Natural killer cell treated with Interleukin-12 subunit alpha and Interleukin-12 subunit beta and Interleukin-15 and Interleukin-18, amount 100 ng/mL, for 72 hours (primary cell): Measurements from ENCODE around the gene EMID1. TPM values are rescaled to one million over a fixed set of nuclear protein-coding genes. Genes with fewer than 3 reads are reported as not detected.
"Not testable (repeated sequence)": the region's sequence is repeated elsewhere in the genome, so short reads cannot be mapped to it uniquely, and the experiment has no call there.

ENCODE experiments used
- ATAC-seq, 2 donors: fragments of 150-1000 bp; cut with Tn5 transposase in 1 of 2; sonication (Bioruptor Pico), chemical (Tn5 transposase) in 1 of 2; 2 replicates each; pipeline ENCODE4 v1.10.0; 2021
- DNase-seq: peaks from one replicate; pipeline ENCODE4 v3.0.0; 2022; ENCODE audit warnings: low spot score
- H3K27ac Mint-ChIP-seq, 2 donors: 1 replicate in 1 of 2; 2 replicates in 1 of 2; pipeline ENCODE4 v1.8.0; 2022; ENCODE audit warnings: mixed read lengths in 2 of 2, mild to moderate bottlenecking in 1 of 2, moderate library complexity in 1 of 2
- H3K27me3 Mint-ChIP-seq, 2 donors: 1 replicate in 1 of 2; 2 replicates in 1 of 2; pipeline ENCODE4 v1.8.0; 2022; ENCODE audit warnings: mixed read lengths in 2 of 2
- H3K36me3 Mint-ChIP-seq: one replicate; pipeline ENCODE4 v1.8.0; 2022; ENCODE audit warnings: mixed read lengths
- H3K4me1 Mint-ChIP-seq, 2 donors: 1 replicate in 1 of 2; 2 replicates in 1 of 2; pipeline ENCODE4 v1.8.0; 2022; ENCODE audit warnings: low read depth in 2 of 2, mixed read lengths in 2 of 2, mild to moderate bottlenecking in 1 of 2
- H3K4me3 Mint-ChIP-seq: one replicate; pipeline ENCODE4 v1.8.0; 2022; ENCODE audit warnings: mixed read lengths
- H3K9me3 Mint-ChIP-seq: 2 replicates; pipeline ENCODE4 v1.8.0; 2022; ENCODE audit warnings: mixed read lengths
- total RNA-seq, 2 donors: library from RNA; stranded (reverse); gene quantifications; one replicate each; pipeline ENCODE4 v1.2.3, GENCODE V29; 2022

EMID1 gene
- total RNA-seq, 2 donors from 2014 or later = 0.67 to 0.71 TPM

- ATAC-seq (no peak), DNase-seq (no peak)
- Mint-ChIP-seq H3K9me3 (no peaks in the 10 kb centered on the region), H3K27ac (no peak overlapping the region), H3K27me3 (peaks cover 8 to 14% of the 10 kb centered on the region in 2 donors), H3K36me3 (no peaks in the 10 kb centered on the region), H3K4me3 (no peak overlapping the region), H3K4me1 (peaks cover 0 to 3% of the 10 kb centered on the region in 2 donors)
Observed at GRCh38 chr22:29244785-29245625, 39.3 kb downstream of the EMID1 start.

- Mint-ChIP-seq H3K36me3 (no peaks in the 10 kb centered on the region), H3K27me3 (peaks cover 8 to 14% of the 10 kb centered on the region in 2 donors), H3K4me3 (no peak overlapping the region), H3K27ac (no peak overlapping the region), H3K4me1 (peaks cover 0 to 3% of the 10 kb centered on the region in 2 donors), H3K9me3 (no peaks in the 10 kb centered on the region)
- peak; percentile 82 to 85 for ATAC-seq
- peak; percentile 81 for DNase-seq
Observed at GRCh38 chr22:29245626-29246385, 40.1 kb downstream of the EMID1 start.

- H3K27ac Mint-ChIP-seq, ATAC-seq, H3K9me3 Mint-ChIP-seq, H3K4me1 Mint-ChIP-seq, H3K4me3 Mint-ChIP-seq, H3K36me3 Mint-ChIP-seq, DNase-seq: not testable (repeated sequence)
- peaks cover 8 to 18% of the 10 kb centered on the region in 2 donors for H3K27me3 Mint-ChIP-seq
Observed at GRCh38 chr22:29247891-29248290, 42.2 kb downstream of the EMID1 start.

GRCh38 chr22:29251265-29251664, 45.6 kb downstream of the EMID1 start:
- DNase-seq = no peak
- no peaks in the 10 kb centered on the region for H3K4me1 Mint-ChIP-seq
- no peaks in the 10 kb centered on the region for H3K9me3 Mint-ChIP-seq
- no peaks in the 10 kb centered on the region for H3K36me3 Mint-ChIP-seq
- H3K27me3 Mint-ChIP-seq = peaks cover 0 to 7% of the 10 kb centered on the region in 2 donors
- no peak for ATAC-seq
- H3K4me3 Mint-ChIP-seq = no peak overlapping the region
- no peak overlapping the region for H3K27ac Mint-ChIP-seq

GRCh38 chr22:29251981-29252911, 46.5 kb downstream of the EMID1 start:
- Mint-ChIP-seq H3K27me3 (peaks cover 0 to 7% of the 10 kb centered on the region in 2 donors), H3K4me1 (no peaks in the 10 kb centered on the region), H3K27ac (no peak overlapping the region), H3K36me3 (no peaks in the 10 kb centered on the region), H3K9me3 (no peaks in the 10 kb centered on the region), H3K4me3 (no peak overlapping the region)
- ATAC-seq (no peak), DNase-seq (no peak)

- H3K27ac Mint-ChIP-seq = no peak overlapping the region
- peaks cover 0 to 2% of the 10 kb centered on the region in 2 donors for H3K4me1 Mint-ChIP-seq
- H3K9me3 Mint-ChIP-seq = no peaks in the 10 kb centered on the region
- DNase-seq = no peak
- peaks cover 0 to 7% of the 10 kb centered on the region in 2 donors for H3K27me3 Mint-ChIP-seq
- no peak for ATAC-seq
- H3K4me3 Mint-ChIP-seq = no peak overlapping the region
- no peaks in the 10 kb centered on the region for H3K36me3 Mint-ChIP-seq
Observed at GRCh38 chr22:29253561-29254285, 48.0 kb downstream of the EMID1 start.

GRCh38 chr22:29254286-29254660, 48.6 kb downstream of the EMID1 start:
- Mint-ChIP-seq H3K4me1 (peaks cover 0 to 2% of the 10 kb centered on the region in 2 donors), H3K27ac (no peak overlapping the region), H3K36me3 (no peaks in the 10 kb centered on the region), H3K27me3 (peaks cover 0 to 7% of the 10 kb centered on the region in 2 donors), H3K9me3 (no peaks in the 10 kb centered on the region), H3K4me3 (no peak overlapping the region)
- ATAC-seq (no peak), DNase-seq (no peak)

GRCh38 chr22:29255064-29255621, 49.4 kb downstream of the EMID1 start:
- Mint-ChIP-seq H3K4me1 (peaks cover 0 to 2% of the 10 kb centered on the region in 2 donors), H3K27ac (no peak overlapping the region), H3K36me3 (no peaks in the 10 kb centered on the region), H3K9me3 (no peaks in the 10 kb centered on the region), H3K27me3 (peaks cover 0 to 7% of the 10 kb centered on the region in 2 donors), H3K4me3 (no peak overlapping the region)
- no peak for DNase-seq
- no peak for ATAC-seq

- no peak overlapping the region for H3K4me3 Mint-ChIP-seq
- DNase-seq = no peak
- H3K27me3 Mint-ChIP-seq = peaks cover 0 to 7% of the 10 kb centered on the region in 2 donors
- ATAC-seq = no peak
- H3K4me1 Mint-ChIP-seq = peaks cover 0 to 2% of the 10 kb centered on the region in 2 donors
- H3K9me3 Mint-ChIP-seq = no peaks in the 10 kb centered on the region
- no peaks in the 10 kb centered on the region for H3K36me3 Mint-ChIP-seq
- H3K27ac Mint-ChIP-seq = no peak overlapping the region
Observed at GRCh38 chr22:29256606-29257325, 51.1 kb downstream of the EMID1 start.

GRCh38 chr22:29257751-29258181, 52.1 kb downstream of the EMID1 start:
- H3K27ac Mint-ChIP-seq = no peak overlapping the region
- ATAC-seq (no peak), DNase-seq (no peak)
- no peak overlapping the region for H3K4me3 Mint-ChIP-seq
- H3K27me3 Mint-ChIP-seq = no peaks in the 10 kb centered on the region
- no peaks in the 10 kb centered on the region for H3K36me3 Mint-ChIP-seq
- no peaks in the 10 kb centered on the region for H3K9me3 Mint-ChIP-seq
- H3K4me1 Mint-ChIP-seq = peaks cover 0 to 2% of the 10 kb centered on the region in 2 donors

GRCh38 chr22:29258407-29259252, 52.9 kb downstream of the EMID1 start:
- DNase-seq (no peak), ATAC-seq (no peak)
- H3K4me3 Mint-ChIP-seq = no peak overlapping the region
- no peaks in the 10 kb centered on the region for H3K9me3 Mint-ChIP-seq
- H3K36me3 Mint-ChIP-seq = no peaks in the 10 kb centered on the region
- H3K27ac Mint-ChIP-seq = no peak overlapping the region
- H3K27me3 Mint-ChIP-seq = no peaks in the 10 kb centered on the region
- H3K4me1 Mint-ChIP-seq = peaks cover 0 to 2% of the 10 kb centered on the region in 2 donors
